ENCODE data around the gene ICAM1. TPM values are rescaled to one million over a fixed set of nuclear protein-coding genes. Genes with fewer than 3 reads are reported as not detected.

The ICAM1 gene
- total and polyA plus RNA-seq, 7 experiments from 2014 or later = 1.2 to 47.2 (median 4.2) TPM

DNA sequence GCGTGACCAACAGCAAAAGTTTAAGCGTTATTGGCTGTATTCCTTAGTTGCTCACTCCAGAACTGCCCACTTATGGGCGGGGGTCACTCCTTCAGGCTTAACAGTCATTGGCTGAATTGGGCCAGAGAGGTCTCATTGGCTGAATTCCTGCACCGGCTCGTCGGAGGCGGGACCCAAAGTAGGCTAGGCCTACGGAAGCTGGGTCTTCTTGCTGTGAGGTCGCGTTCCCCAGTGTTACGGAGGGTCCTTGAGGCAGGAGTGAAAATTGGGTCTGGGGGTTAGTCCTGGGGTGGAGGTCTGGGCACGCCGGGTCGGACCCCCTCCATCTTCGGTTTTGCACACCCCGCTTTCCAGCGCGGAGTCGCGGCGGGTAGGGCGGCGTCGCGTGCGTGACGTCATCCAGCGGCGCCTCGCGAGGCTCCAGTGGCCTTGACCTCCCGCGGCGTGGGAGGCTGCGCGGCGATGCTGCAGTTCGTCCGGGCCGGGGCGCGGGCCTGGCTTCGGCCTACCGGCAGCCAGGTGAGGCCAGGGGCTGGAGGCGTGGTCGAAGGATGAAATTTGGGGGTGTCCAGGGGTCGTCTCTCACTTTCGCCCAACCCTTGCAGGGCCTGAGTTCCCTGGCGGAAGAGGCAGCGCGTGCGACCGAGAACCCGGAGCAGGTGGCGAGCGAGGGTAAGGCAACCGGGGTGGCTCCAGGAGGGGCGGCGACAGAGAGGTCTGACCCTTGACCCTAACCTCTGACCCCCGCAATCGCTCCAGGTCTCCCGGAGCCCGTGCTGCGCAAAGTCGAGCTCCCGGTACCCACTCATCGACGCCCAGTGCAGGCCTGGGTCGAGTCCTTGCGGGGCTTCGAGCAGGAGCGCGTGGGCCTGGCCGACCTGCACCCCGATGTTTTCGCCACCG is 18.9 kb upstream of the ICAM1 start, which contains the start of gene MRPL4:
Gene MRPL4 (plus strand): TSS at position 423 of the 903 bp plus-strand sequence. CDS start 40 bp downstream, at position 463.
- ATAC-seq (peak; percentile 98), DNase-seq (peak; percentile 82 to 98 (median 96))
- Histone ChIP-seq H3K9me3 (ENCODE audit: control insufficient read depth in 2 of 3, low read length in 3 of 3) (no peaks in the 10 kb centered on the region), H3K4me1 (ENCODE audit: control insufficient read depth in 2 of 2, insufficient read depth in 2 of 2, low read length in 2 of 2) (peaks cover 6 to 12% of the 10 kb centered on the region in 2 donors), H3K4me3 (ENCODE audit: low read length) (peak within 1 kb of the TSS; percentile 90), H3K27me3 (ENCODE audit: control insufficient read depth in 2 of 2, insufficient read depth in 2 of 2, low read length in 2 of 2) (no peaks in the 10 kb centered on the region), H3K27ac (ENCODE audit: low read depth, low read length) (peak within 1 kb of the TSS; percentile 78), H3K36me3 (ENCODE audit: control insufficient read depth in 2 of 3, insufficient read depth in 3 of 3, low read length in 3 of 3) (peaks cover 0 to 30% (median 0%) of the 10 kb centered on the region in 3 experiments)
- Mint-ChIP-seq H3K27ac (peak within 1 kb of the TSS; percentile 92 to 99 (median 97)), H3K27me3 (no peaks in the 10 kb centered on the region), H3K36me3 (peaks cover 7 to 26% (median 16%) of the 10 kb centered on the region in 5 donors), H3K9me3 (peaks cover 0 to 5% (median 0%) of the 10 kb centered on the region in 11 donors), H3K4me1 (peaks cover 6 to 33% (median 24%) of the 10 kb centered on the region in 7 donors), H3K4me3 (peak within 1 kb of the TSS; percentile 93 to 100 (median 98))
- intact Hi-C loops (cut with micrococcal nuclease) = loop anchor here (1.0 to 10.0 kb wide), 13 partner anchors 35 to 619 kb away; partner anchors contain the start of genes DNMT1 (in 2 of the 2), CARM1 (in 1 of the 2), DNM2 (in 1 of the 2) and EIF3G (in 1 of the 2)
- POLR2A ChIA-PET = interaction anchor here (1.0 to 1.9 kb wide), 4 partner anchors 16 to 152 kb away, joined by 3 to 6 read pairs (median 5); partner anchors contain the start of gene ICAM1
- CTCF ChIA-PET = interaction anchor here (0.7 to 4.8 kb wide), 4 partner anchors 17 to 136 kb away, joined by 3 to 52 read pairs (median 24); no protein-coding TSS in a partner anchor

DNA sequence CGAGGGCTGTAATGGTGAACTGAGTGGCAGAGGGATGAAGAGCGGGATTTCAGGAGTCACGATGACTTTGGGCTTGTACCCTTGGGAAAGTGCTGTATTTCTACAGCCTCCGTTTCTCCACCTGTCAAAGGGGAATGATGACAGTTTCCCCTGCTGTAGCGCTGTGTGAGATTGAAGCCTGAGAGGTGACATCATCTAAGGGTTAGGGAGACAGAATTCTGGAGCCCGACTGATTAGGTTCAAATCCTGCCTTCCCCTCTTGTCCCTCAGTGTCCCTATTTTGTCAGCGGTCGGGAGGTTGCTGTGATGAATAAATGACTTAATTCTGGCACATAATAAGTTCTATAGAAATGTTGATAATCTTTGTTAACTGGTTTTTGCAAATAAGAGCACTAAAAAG is 18.2 kb upstream of the ICAM1 start:
- peaks cover 14 to 32% (median 23%) of the 10 kb centered on the region in 5 donors for H3K36me3 Mint-ChIP-seq
- Histone ChIP-seq H3K27me3 (ENCODE audit: control insufficient read depth in 2 of 2, insufficient read depth in 2 of 2, low read length in 2 of 2) (no peaks in the 10 kb centered on the region), H3K9me3 (ENCODE audit: control insufficient read depth in 2 of 3, low read length in 3 of 3) (no peaks in the 10 kb centered on the region), H3K36me3 (ENCODE audit: control insufficient read depth in 2 of 3, insufficient read depth in 3 of 3, low read length in 3 of 3) (peaks cover 0 to 36% (median 0%) of the 10 kb centered on the region in 3 experiments), H3K4me1 (ENCODE audit: control insufficient read depth in 2 of 2, insufficient read depth in 2 of 2, low read length in 2 of 2) (peaks cover 6 to 12% of the 10 kb centered on the region in 2 donors), H3K4me3 (ENCODE audit: low read length) (peak overlapping the region; percentile 90), H3K27ac (ENCODE audit: low read depth, low read length) (peak overlapping the region; percentile 78)
- DNase-seq (no peak), ATAC-seq (no peak)
- H3K9me3 Mint-ChIP-seq = peaks cover 0 to 5% (median 0%) of the 10 kb centered on the region in 11 donors
- ChIA-PET CTCF (no interaction called here), POLR2A (interaction anchor here (0.6 to 1.9 kb wide), 3 partner anchors 17 to 141 kb away, joined by 3 to 6 read pairs (median 3); partner anchors contain the start of genes ICAM1 and P2RY11)
- peaks cover 12 to 33% (median 24%) of the 10 kb centered on the region in 7 donors for H3K4me1 Mint-ChIP-seq
- peak overlapping the region; percentile 85 to 99 (median 94) for H3K27ac Mint-ChIP-seq
- H3K27me3 Mint-ChIP-seq = no peaks in the 10 kb centered on the region
- intact Hi-C loops (cut with micrococcal nuclease) = loop anchor here (2.0 to 10.0 kb wide), 7 partner anchors 35 to 618 kb away; partner anchors contain the start of genes CARM1 (in 1 of the 2), DNM2 (in 1 of the 2), FBXL12 (in 1 of the 2) and ILF3 (in 1 of the 2)
- peak overlapping the region; percentile 93 to 100 (median 98) for H3K4me3 Mint-ChIP-seq

DNA sequence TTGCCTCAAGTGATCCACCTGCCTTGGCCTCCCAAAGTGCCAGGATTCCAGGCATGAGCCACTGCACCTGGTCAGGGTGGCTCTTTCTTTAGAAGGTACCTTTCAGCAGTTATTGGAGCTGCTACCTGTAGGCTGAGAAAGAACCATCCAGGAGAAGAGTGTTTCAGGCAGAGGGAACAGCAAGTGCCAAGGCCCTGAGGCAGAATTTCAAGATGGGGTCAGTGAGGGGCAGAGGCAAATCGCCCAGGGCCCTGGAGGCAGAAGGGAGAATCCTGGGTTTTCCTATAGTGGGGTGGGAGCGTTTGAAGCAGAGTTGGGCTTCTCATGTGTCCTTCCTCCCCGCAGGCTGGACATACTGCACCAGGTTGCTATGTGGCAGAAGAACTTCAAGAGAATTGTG is 16.7 kb upstream of the ICAM1 start:
- Histone ChIP-seq H3K27ac (ENCODE audit: low read depth, low read length) (no peak overlapping the region), H3K36me3 (ENCODE audit: control insufficient read depth in 2 of 3, insufficient read depth in 3 of 3, low read length in 3 of 3) (peaks cover 0 to 49% (median 6%) of the 10 kb centered on the region in 3 experiments), H3K9me3 (ENCODE audit: control insufficient read depth in 2 of 3, low read length in 3 of 3) (no peaks in the 10 kb centered on the region), H3K27me3 (ENCODE audit: control insufficient read depth in 2 of 2, insufficient read depth in 2 of 2, low read length in 2 of 2) (no peaks in the 10 kb centered on the region), H3K4me3 (ENCODE audit: low read length) (no peak overlapping the region), H3K4me1 (ENCODE audit: control insufficient read depth in 2 of 2, insufficient read depth in 2 of 2, low read length in 2 of 2) (peaks cover 6 to 12% of the 10 kb centered on the region in 2 donors)
- CTCF ChIA-PET = no interaction called here
- ATAC-seq = no peak
- H3K27ac Mint-ChIP-seq = peak overlapping the region in 4 of 9 donors; percentile 14 to 39 (median 31)
- no peaks in the 10 kb centered on the region for H3K27me3 Mint-ChIP-seq
- peak overlapping the region in 5 of 10 donors; percentile 16 to 98 (median 41) for H3K4me3 Mint-ChIP-seq
- H3K36me3 Mint-ChIP-seq = peaks cover 14 to 37% (median 23%) of the 10 kb centered on the region in 5 donors
- H3K4me1 Mint-ChIP-seq = peaks cover 12 to 36% (median 24%) of the 10 kb centered on the region in 7 donors
- intact Hi-C loops (cut with micrococcal nuclease) = loop anchor here (5.0 to 10.0 kb wide), 6 partner anchors 37 to 463 kb away; partner anchors contain the start of genes DNM2 (in 1 of the 2), FBXL12 (in 1 of the 2), ILF3 (in 1 of the 2) and PPAN (in 1 of the 2)
- H3K9me3 Mint-ChIP-seq = peaks cover 0 to 5% (median 0%) of the 10 kb centered on the region in 11 donors
- POLR2A ChIA-PET = interaction anchor here (0.6 kb wide), 1 partner anchor 79 kb away, joined by 3 read pairs; the partner anchor contains the start of gene RAVER1
- DNase-seq = no peak

DNA sequence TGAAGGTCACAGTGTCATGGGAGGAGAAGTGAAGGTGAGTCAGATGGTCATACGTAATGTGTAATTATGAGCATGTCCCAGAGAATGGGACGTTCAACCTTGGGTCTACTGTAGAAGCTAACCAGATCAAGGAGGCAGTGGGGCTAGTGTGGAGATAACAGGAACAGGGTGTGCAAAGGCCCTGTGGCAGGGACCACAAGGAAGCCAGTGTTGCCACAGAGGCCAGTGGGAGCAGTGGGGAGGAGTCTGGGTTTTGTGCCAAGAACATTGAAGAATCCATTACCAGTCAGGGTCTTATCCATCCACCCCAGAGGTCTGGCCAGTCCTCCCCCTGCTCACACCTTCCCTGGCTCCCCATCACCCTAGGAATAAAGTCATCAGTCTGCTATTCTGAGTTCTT is 15.6 kb upstream of the ICAM1 start:
- Histone ChIP-seq H3K27ac (ENCODE audit: low read depth, low read length) (no peak overlapping the region), H3K9me3 (ENCODE audit: control insufficient read depth in 2 of 3, low read length in 3 of 3) (no peaks in the 10 kb centered on the region), H3K4me3 (ENCODE audit: low read length) (no peak overlapping the region), H3K27me3 (ENCODE audit: control insufficient read depth in 2 of 2, insufficient read depth in 2 of 2, low read length in 2 of 2) (no peaks in the 10 kb centered on the region), H3K4me1 (ENCODE audit: control insufficient read depth in 2 of 2, insufficient read depth in 2 of 2, low read length in 2 of 2) (peaks cover 6 to 12% of the 10 kb centered on the region in 2 donors), H3K36me3 (ENCODE audit: control insufficient read depth in 2 of 3, insufficient read depth in 3 of 3, low read length in 3 of 3) (peaks cover 0 to 58% (median 6%) of the 10 kb centered on the region in 3 experiments)
- peak overlapping the region in 4 of 9 donors; percentile 33 to 70 (median 50) for H3K27ac Mint-ChIP-seq
- H3K4me3 Mint-ChIP-seq = peak overlapping the region in 2 of 10 donors; percentile 32 to 34
- CTCF ChIA-PET = no interaction called here
- H3K36me3 Mint-ChIP-seq = peaks cover 14 to 38% (median 23%) of the 10 kb centered on the region in 5 donors
- no peaks in the 10 kb centered on the region for H3K27me3 Mint-ChIP-seq
- intact Hi-C loops (cut with micrococcal nuclease) = loop anchor here in 1 of 2 donors (10.0 kb wide), 1 partner anchor 441 kb away; the partner anchor contains the start of gene FBXL12
- peaks cover 12 to 41% (median 21%) of the 10 kb centered on the region in 7 donors for H3K4me1 Mint-ChIP-seq
- DNase-seq (no peak), ATAC-seq (no peak)
- POLR2A ChIA-PET = no interaction called here
- H3K9me3 Mint-ChIP-seq = peaks cover 0 to 5% (median 0%) of the 10 kb centered on the region in 11 donors

DNA sequence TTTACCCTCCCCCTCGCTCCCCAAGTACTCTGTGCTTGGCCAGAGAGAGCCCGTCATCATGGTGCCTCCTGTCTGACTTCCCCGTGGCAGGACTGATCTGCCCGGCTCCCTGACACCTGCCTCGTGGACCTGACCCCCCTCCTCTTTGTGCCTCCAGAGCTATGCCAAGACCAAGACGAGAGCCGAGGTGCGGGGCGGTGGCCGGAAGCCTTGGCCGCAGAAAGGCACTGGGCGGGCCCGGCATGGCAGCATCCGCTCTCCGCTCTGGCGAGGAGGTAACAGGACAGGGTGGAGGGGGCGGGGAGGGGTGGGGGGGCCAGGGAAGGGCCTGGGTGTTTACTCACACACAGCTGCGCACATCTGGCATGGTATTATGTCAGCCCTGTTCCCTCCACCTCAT is 14.4 kb upstream of the ICAM1 start:
- Mint-ChIP-seq H3K4me1 (peaks cover 12 to 45% (median 21%) of the 10 kb centered on the region in 7 donors), H3K9me3 (peaks cover 0 to 5% (median 0%) of the 10 kb centered on the region in 11 donors), H3K4me3 (no peak overlapping the region), H3K27me3 (no peaks in the 10 kb centered on the region), H3K27ac (no peak overlapping the region), H3K36me3 (peaks cover 14 to 38% (median 23%) of the 10 kb centered on the region in 5 donors)
- Histone ChIP-seq H3K36me3 (ENCODE audit: control insufficient read depth in 2 of 3, insufficient read depth in 3 of 3, low read length in 3 of 3) (peaks cover 0 to 58% (median 6%) of the 10 kb centered on the region in 3 experiments), H3K4me1 (ENCODE audit: control insufficient read depth in 2 of 2, insufficient read depth in 2 of 2, low read length in 2 of 2) (peaks cover 6 to 8% of the 10 kb centered on the region in 2 donors), H3K27me3 (ENCODE audit: control insufficient read depth in 2 of 2, insufficient read depth in 2 of 2, low read length in 2 of 2) (no peaks in the 10 kb centered on the region), H3K4me3 (ENCODE audit: low read length) (no peak overlapping the region), H3K27ac (ENCODE audit: low read depth, low read length) (no peak overlapping the region), H3K9me3 (ENCODE audit: control insufficient read depth in 2 of 3, low read length in 3 of 3) (no peaks in the 10 kb centered on the region)
- ChIA-PET POLR2A (no interaction called here), CTCF (interaction anchor here (0.6 to 4.6 kb wide), 3 partner anchors 62 to 134 kb away, joined by 4 to 40 read pairs (median 5); partner anchors contain the start of gene DNMT1)
- DNase-seq (no peak), ATAC-seq (no peak)
- intact Hi-C loops (cut with micrococcal nuclease) = loop anchor here in 1 of 2 donors (10.0 kb wide), 1 partner anchor 442 kb away; the partner anchor contains the start of gene FBXL12

Measured in naive thymus-derived CD4-positive, alpha-beta T cell (primary cell).